IMR-90 (cell line): ENCODE measurements around the gene SLX4IP. TPM values are rescaled to one million over a fixed set of nuclear protein-coding genes. Genes with fewer than 3 reads are reported as not detected.

ENCODE experiments used
- ATAC-seq: fragments of 200-7000 bp; cut with Tn5 transposase; 2 replicates; pipeline ENCODE4 v1.9.1; 2020; ENCODE audit warnings: low read depth, mild to moderate bottlenecking, moderate library complexity
- BruUV-seq: library from RNA; stranded (reverse); fragments of 400-500 nt; replicated peaks from 2 replicates; lab custom pipeline; 2021; lab: Mats Ljungman, UMichigan
- CTCF ChIA-PET: fragments of 300-600 bp; formaldehyde crosslinking; extraction: SDS; loops from one replicate; lab custom pipeline; 2021; ENCODE audit warnings: antibody characterized with exemption; lab: Yijun Ruan, JAX
- POLR2A ChIA-PET: fragments of 300-600 bp; sonication (Branson Sonifier 250); formaldehyde crosslinking; loops from one replicate; lab custom pipeline; 2022; ENCODE audit warnings: antibody characterized with exemption; ENCODE audit not compliant: unreplicated experiment; lab: Charles Lee
- DNase-seq: peaks from one replicate; pipeline ENCODE4 v3.0.0; 2013
- H2AFZ ChIP-seq: replicated peaks from 2 replicates; pipeline ENCODE3; 2013; ENCODE audit warnings: low read length, mild to moderate bottlenecking; ENCODE audit not compliant: poor library complexity
- H2AK5ac ChIP-seq: 2 replicates; pipeline ENCODE4 v1.6.1; 2013; ENCODE audit warnings: low read depth, low read length, inconsistent platforms
- H2AK9ac ChIP-seq: replicated peaks from 2 replicates; pipeline ENCODE3; 2013; ENCODE audit warnings: mild to moderate bottlenecking, low read depth, low read length, moderate library complexity; ENCODE audit not compliant: poor library complexity
- H2BK120ac ChIP-seq: 2 replicates; pipeline ENCODE4 v1.6.1; 2013; ENCODE audit warnings: low read depth, low read length, inconsistent platforms
- H2BK15ac ChIP-seq: 3 replicates; pipeline ENCODE4 v1.6.1; 2013; ENCODE audit warnings: low read depth, low read length, inconsistent platforms
- H2BK20ac ChIP-seq: 2 replicates; pipeline ENCODE4 v1.6.1; 2013; ENCODE audit warnings: low read depth, mild to moderate bottlenecking, inconsistent platforms, low read length, moderate library complexity
- H2BK5ac ChIP-seq: 2 replicates; pipeline ENCODE4 v1.6.1; 2013; ENCODE audit warnings: mild to moderate bottlenecking, low read depth, low read length, inconsistent platforms; ENCODE audit not compliant: poor library complexity, severe bottlenecking
- H3K14ac ChIP-seq: replicated peaks from 2 replicates; pipeline ENCODE4 v1.6.1; 2013; ENCODE audit warnings: low read depth, low read length, inconsistent platforms
- H3K18ac ChIP-seq: 2 replicates; pipeline ENCODE4 v1.6.1; 2013; ENCODE audit warnings: low read depth, low read length, control low read depth
- H3K23ac ChIP-seq: 2 replicates; pipeline ENCODE4 v1.6.1; 2013; ENCODE audit warnings: low read depth, low read length, inconsistent platforms
- H3K27ac ChIP-seq: 2 replicates; pipeline ENCODE4 v1.5.1; 2013; ENCODE audit warnings: mild to moderate bottlenecking, control low read depth, low read length; ENCODE audit not compliant: insufficient read depth
- H3K27me3 ChIP-seq: 2 replicates; pipeline ENCODE4 v1.6.1; 2013; ENCODE audit warnings: low read length; ENCODE audit not compliant: control insufficient read depth, insufficient read depth
- H3K36me3 ChIP-seq: 2 replicates; pipeline ENCODE4 v1.6.1; 2013; ENCODE audit warnings: low read length, mixed read lengths; ENCODE audit not compliant: control insufficient read depth, insufficient read depth
- H3K4ac ChIP-seq: 2 replicates; pipeline ENCODE4 v1.6.1; 2013; ENCODE audit warnings: low read depth, low read length, inconsistent platforms
- H3K4me1 ChIP-seq: 2 replicates; pipeline ENCODE4 v1.6.1; 2013; ENCODE audit warnings: low read length, mixed read lengths; ENCODE audit not compliant: control insufficient read depth, insufficient read depth
- H3K4me2 ChIP-seq: 2 replicates; pipeline ENCODE4 v1.6.1; 2013; ENCODE audit warnings: low read depth, mild to moderate bottlenecking, control low read depth, low read length, moderate library complexity
- H3K4me3 ChIP-seq: 2 replicates; pipeline ENCODE4 v1.5.1; 2013; ENCODE audit warnings: low read depth, mild to moderate bottlenecking, control low read depth, low read length, moderate library complexity; ENCODE audit not compliant: insufficient read depth
- H3K56ac ChIP-seq: 2 replicates; pipeline ENCODE4 v1.6.1; 2013; ENCODE audit warnings: low read length, inconsistent platforms; ENCODE audit not compliant: insufficient read depth; ENCODE audit errors: extremely low read depth
- H3K79me1 ChIP-seq, 2 experiments: 2 replicates each; pipeline ENCODE4 v1.6.1; 2013; ENCODE audit warnings: low read length in 2 of 2, inconsistent platforms in 1 of 2, low read depth in 1 of 2
- H3K9ac ChIP-seq: 2 replicates; pipeline ENCODE4 v1.6.1; 2013; ENCODE audit warnings: low read depth, low read length, control low read depth
- H3K9me1 ChIP-seq: 2 replicates; pipeline ENCODE4 v1.6.1; 2013; ENCODE audit warnings: low read length, inconsistent platforms; ENCODE audit not compliant: insufficient read depth
- H3K9me3 ChIP-seq: 2 replicates; pipeline ENCODE4 v1.6.1; 2013; ENCODE audit warnings: low read length; ENCODE audit not compliant: control insufficient read depth, insufficient read depth
- H4K20me1 ChIP-seq: 2 replicates; pipeline ENCODE4 v1.6.1; 2013; ENCODE audit warnings: low read length, inconsistent platforms; ENCODE audit not compliant: insufficient read depth
- H4K5ac ChIP-seq: 2 replicates; pipeline ENCODE4 v1.6.1; 2013; ENCODE audit warnings: mild to moderate bottlenecking, low read depth, low read length, control low read depth
- H4K8ac ChIP-seq, 2 experiments: 2 replicates each; pipeline ENCODE4 v1.6.1; 2013; ENCODE audit warnings: low read depth in 2 of 2, low read length in 2 of 2, control low read depth in 1 of 2, inconsistent platforms in 1 of 2
- H4K91ac ChIP-seq: 2 replicates; pipeline ENCODE4 v1.6.1; 2013; ENCODE audit warnings: low read depth, low read length, inconsistent platforms; ENCODE audit not compliant: insufficient read depth
- CEBPB ChIP-seq: IDR thresholded peaks from 2 replicates; pipeline ENCODE4 v1.6.1; 2012; ENCODE audit warnings: low read depth, low read length, improper control_type of control experiment
- FOS ChIP-seq: fragments of 150-350 bp; IDR thresholded peaks from 2 replicates; pipeline ENCODE4 v1.6.1; 2016; ENCODE audit warnings: low read depth, low read length
- RFX5 ChIP-seq: IDR thresholded peaks from 2 replicates; pipeline ENCODE4 v1.8.0; 2012; ENCODE audit warnings: low read depth, mild to moderate bottlenecking, low read length, moderate library complexity
- WGBS, 2 experiments: methylation state at CpG; one replicate each; pipeline versions ENCODE4 v1.1.5 to v1.1.7; 2013; ENCODE audit warnings: missing lambda C conversion rate in 2 of 2; ENCODE audit not compliant: insufficient read length in 1 of 2; ENCODE audit errors: extremely low coverage in 2 of 2; 5-methylcytosine and 5-hydroxymethylcytosine counted together
- dilution Hi-C: fragments of 300-500 bp; cut with HindIII; formaldehyde crosslinking; loops from one replicate; pipeline ENCODE4 v1.14.3; 2018; ENCODE audit warnings: low sequenced_read_pairs; ENCODE audit not compliant: unreplicated experiment
- in situ Hi-C: fragments of 300-500 bp; cut with MboI; formaldehyde crosslinking; loops from 3 replicates; pipeline ENCODE4 v1.14.3; 2019; ENCODE audit warnings: low sequenced_read_pairs, inconsistent platforms, mixed read lengths
- intact Hi-C: fragments of 100-400 bp; cut with micrococcal nuclease; formaldehyde crosslinking; loops from 2 replicates; pipeline ENCODE4 v1.10.0; 2022
- polyA plus RNA-seq, 3 experiments: library from polyadenylated mRNA; depleted of rRNA; stranded (reverse); fragments of >200 nt; gene quantifications; 2 replicates each; pipeline ENCODE4 v1.2.3, GENCODE V29; 2012; ENCODE audit warnings: low replicate concordance in 1 of 3
- total RNA-seq: library from RNA; depleted of rRNA; stranded (reverse); fragments of >200 nt; gene quantifications from 2 replicates; pipeline ENCODE4 v1.2.3, GENCODE V29; 2012

The SLX4IP gene
- total and polyA plus RNA-seq, 2 of the 4 experiments (the other 2 are of a cell fraction) = 1.3 to 5.9 TPM

GRCh38 chr20:10565191-10565921 lies 130.3 kb downstream of the SLX4IP start:
- H4K91ac ChIP-seq = peak overlapping the region; percentile 26
- H2AK9ac ChIP-seq = no peak overlapping the region
- 0 out of 2 replicates have a peak, but pooled peaks cover 1% of the 10 kb centered on the region for H3K36me3 ChIP-seq
- no peak overlapping the region for H3K4me3 ChIP-seq
- H3K9me3 ChIP-seq = no peaks in the 10 kb centered on the region
- WGBS, 2 experiments = 70% methylated on average over 2 of the region's 6 CpGs; no CpG with 5 or more reads in 1 of the 2 experiments
- peak overlapping the region; percentile 11 for H4K5ac ChIP-seq
- BruUV-seq = no TSS peak
- peak overlapping the region; percentile 84 for H2BK20ac ChIP-seq
- H3K27ac ChIP-seq = peak overlapping the region; percentile 3; the same call in 1 of the 2 replicates
- H3K9ac ChIP-seq = no peak overlapping the region
- peak overlapping the region; percentile 10 for H3K18ac ChIP-seq
- TF ChIP-seq FOS (no peak), CEBPB (peak; percentile 97), RFX5 (peak; percentile 85)
- no peak overlapping the region for H3K56ac ChIP-seq
- H3K9me1 ChIP-seq = 0 out of 2 replicates have a peak, but pooled peaks cover 3% of the 10 kb centered on the region
- ChIA-PET CTCF (interaction anchor here (1.2 to 2.0 kb wide), 2 partner anchors 11 to 106 kb away, joined by 6 to 7 read pairs; no protein-coding TSS in a partner anchor), POLR2A (interaction anchor here (0.5 kb wide), 1 partner anchor 27 kb away, joined by 3 read pairs; no protein-coding TSS in a partner anchor)
- H2AFZ ChIP-seq = peak overlapping the region; percentile 18
- H3K4ac ChIP-seq = peak overlapping the region; percentile 87
- H3K23ac ChIP-seq = peak overlapping the region; percentile 34
- DNase-seq (peak; percentile 89), ATAC-seq (peak; percentile 81)
- H2AK5ac ChIP-seq = peak overlapping the region; percentile 79
- H2BK5ac ChIP-seq = peak overlapping the region; percentile 74
- in situ Hi-C loops = no loop called here
- H4K8ac ChIP-seq = peak overlapping the region in 1 of 2 experiments; percentile 70; a peak in 2 of 4 replicates
- peak overlapping the region; percentile 14 for H3K14ac ChIP-seq
- peaks cover 4% of the 10 kb centered on the region for H3K4me1 ChIP-seq
- dilution Hi-C loops = no loop called here
- no peaks in the 10 kb centered on the region for H3K27me3 ChIP-seq
- H2BK120ac ChIP-seq = peak overlapping the region; percentile 82
- no peaks in the 10 kb centered on the region for H4K20me1 ChIP-seq
- H3K79me1 ChIP-seq = no peaks in the 10 kb centered on the region
- H2BK15ac ChIP-seq = peak overlapping the region; percentile 77; the same call in 2 of the 3 replicates
- intact Hi-C loops = loop anchor here (5.0 kb wide), 1 partner anchor 62 kb away; no protein-coding TSS in a partner anchor
- peak overlapping the region; percentile 48; the same call in 1 of the 2 replicates for H3K4me2 ChIP-seq
